GM12878 (cell line): Measurements from ENCODE around the gene BRD1.

ENCODE experiments used
- CTCF ChIP-seq, 3 experiments: IDR thresholded peaks in 2 of 3; conservative IDR thresholded peaks in 1 of 3; 2 replicates each; pipeline ENCODE4 v1.5.1; 2011; ENCODE audit warnings: low read depth in 3 of 3, low read length in 3 of 3, mild to moderate bottlenecking in 3 of 3, control low read depth in 2 of 3, moderate library complexity in 2 of 3, inconsistent platforms in 1 of 3, mixed read lengths in 1 of 3; ENCODE audit not compliant: control insufficient read depth in 2 of 3, insufficient read depth in 1 of 3; ENCODE audit errors: extremely low read depth in 1 of 3
- POLR2A ChIP-seq: IDR thresholded peaks from 2 replicates; pipeline ENCODE4 v1.6.1; 2011; ENCODE audit warnings: low read depth, mild to moderate bottlenecking, low read length

GRCh38 chr22:49753961-49754695, 73.5 kb downstream of the BRD1 start:
- TF ChIP-seq POLR2A (no peak), CTCF (IDR thresholded peaks at IDR 0.05 in 2 of 3, conservative IDR thresholded peaks at IDR 0.05 in 1 of 3; ENCODE audit: control insufficient read depth in 2 of 3, extremely low read depth in 1 of 3, insufficient read depth in 1 of 3, low read depth in 3 of 3, low read length in 3 of 3) (no peak)
